ENCODE measurements around the gene EIF4A3.

- TF ChIP-seq TFAP4 (CRISPR knock-in tag; IDR thresholded peaks at IDR 0.05; ENCODE audit: borderline replicate concordance), result no peak
- TF ChIP-seq CEBPB (tag; IDR thresholded peaks at IDR 0.05), result no peak
- TF ChIP-seq POLR2AphosphoS5 (IDR thresholded peaks at IDR 0.05; ENCODE audit: control insufficient read depth, insufficient read depth, low read depth, low read length), result no peak
- TF ChIP-seq ZNF140 (CRISPR knock-in tag; IDR thresholded peaks at IDR 0.05), result no peak
- TF ChIP-seq BCLAF1 (IDR thresholded peaks at IDR 0.05; ENCODE audit: borderline replicate concordance in 1 of 2, control insufficient read depth in 1 of 2, low read depth in 2 of 2, low read length in 1 of 2), result no peak
- no peak for TF ChIP-seq MTA3 (IDR thresholded peaks at IDR 0.05; ENCODE audit: borderline replicate concordance)
- no peak for TF ChIP-seq MTA2 (IDR thresholded peaks at IDR 0.05; ENCODE audit: low read depth)
- no peak for TF ChIP-seq ZBTB11 (CRISPR knock-in tag; IDR thresholded peaks at IDR 0.05)
Observed at GRCh38 chr17:80117491-80118401, 29.2 kb downstream of the EIF4A3 start.
